Measurements from ENCODE around the gene REXO5. TPM values are rescaled to one million over a fixed set of nuclear protein-coding genes. Genes with fewer than 3 reads are reported as not detected.

Gene REXO5
- total and polyA plus RNA-seq, 9 of the 15 experiments (the other 6 are each of a cell fraction or from before 2014, with no cell fraction given) = 10.5 to 45.1 (median 25.4) TPM

DNA sequence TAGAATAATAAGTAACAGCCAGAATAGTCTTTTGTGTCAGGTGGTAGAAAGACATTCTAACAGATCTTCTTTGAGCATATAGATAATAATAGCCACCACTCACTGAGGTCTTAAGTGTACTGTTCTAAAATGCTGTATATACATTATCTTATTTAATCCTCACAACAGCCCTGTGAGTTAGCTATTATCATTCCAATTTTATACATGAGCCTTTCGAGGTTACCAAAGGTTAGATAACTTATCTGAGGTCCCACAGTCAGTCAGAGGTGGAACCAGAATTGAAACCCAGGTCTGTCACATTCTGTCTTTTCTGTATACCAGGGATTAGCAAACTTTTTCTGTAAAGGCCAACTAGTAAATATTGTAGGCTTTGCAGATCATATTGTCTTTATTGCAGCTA lies 23.2 kb downstream of the REXO5 start:
- no peak overlapping the region for H3K9ac ChIP-seq (ENCODE audit: insufficient read depth in 1 of 2, low read depth in 2 of 2, low read length in 2 of 2)
- no TSS peak for BruUV-seq (replicated peaks)
- no peaks in the 10 kb centered on the region for H3K27me3 ChIP-seq (ENCODE audit: control insufficient read depth in 2 of 2, insufficient read depth in 2 of 2, low read length in 2 of 2)
- no peaks in the 10 kb centered on the region for H4K20me1 ChIP-seq (replicated peaks; ENCODE audit: control insufficient read depth, insufficient read depth, low read length)
- ChIA-PET CTCF (ENCODE audit: low intra/inter-chr PET ratio) (no interaction called here), POLR2A (no interaction called here)
- no peak overlapping the region for H2AFZ ChIP-seq (ENCODE audit: low read depth, low read length)
- DNase-seq (ENCODE audit: extremely low read depth in 1 of 4, low spot score in 3 of 4) (no peak), ATAC-seq (no peak), FAIRE-seq (peak; percentile 19)
- no peak overlapping the region for H3K4me2 ChIP-seq (ENCODE audit: insufficient read depth, low read length)
- 0 out of 2 replicates have a peak, but pooled peaks cover 3% of the 10 kb centered on the region for H3K9me3 ChIP-seq (replicated peaks; ENCODE audit: control insufficient read depth, insufficient read depth, low read depth, low read length)
- TF ChIP-seq POLR2H (tag; IDR thresholded peaks at IDR 0.05; ENCODE audit: low read depth) = no peak
- TF ChIP-seq MBD2 (IDR thresholded peaks at IDR 0.05; ENCODE audit: borderline replicate concordance, low read depth) = no peak
- TF ChIP-seq RFX1 (IDR thresholded peaks at IDR 0.05) = no peak
- no peak for TF ChIP-seq RBM39 (optimal IDR thresholded peaks at IDR 0.05; ENCODE audit: low read depth, low read length)
- no peak for TF ChIP-seq ZBTB12 (CRISPR knock-in tag; IDR thresholded peaks at IDR 0.05)
- TF ChIP-seq, protein P1, sequence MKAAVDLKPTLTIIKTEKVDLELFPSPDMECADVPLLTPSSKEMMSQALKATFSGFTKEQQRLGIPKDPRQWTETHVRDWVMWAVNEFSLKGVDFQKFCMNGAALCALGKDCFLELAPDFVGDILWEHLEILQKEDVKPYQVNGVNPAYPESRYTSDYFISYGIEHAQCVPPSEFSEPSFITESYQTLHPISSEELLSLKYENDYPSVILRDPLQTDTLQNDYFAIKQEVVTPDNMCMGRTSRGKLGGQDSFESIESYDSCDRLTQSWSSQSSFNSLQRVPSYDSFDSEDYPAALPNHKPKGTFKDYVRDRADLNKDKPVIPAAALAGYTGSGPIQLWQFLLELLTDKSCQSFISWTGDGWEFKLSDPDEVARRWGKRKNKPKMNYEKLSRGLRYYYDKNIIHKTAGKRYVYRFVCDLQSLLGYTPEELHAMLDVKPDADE (conservative IDR thresholded peaks at IDR 0.05; ENCODE audit: control insufficient read depth, low read depth, low read length) = no peak
- TF ChIP-seq RBM25 (IDR thresholded peaks at IDR 0.05; ENCODE audit: low read depth, low read length, severe bottlenecking) = no peak
- no peak for TF ChIP-seq CREB3 (tag; conservative IDR thresholded peaks at IDR 0.05; ENCODE audit: low read depth)
- no peak for TF ChIP-seq ZNF311 (CRISPR knock-in tag; IDR thresholded peaks at IDR 0.05)
- no peak for TF ChIP-seq HNRNPL (IDR thresholded peaks at IDR 0.05; ENCODE audit: low read depth, low read length)
- TF ChIP-seq TRIM25 (IDR thresholded peaks at IDR 0.05; ENCODE audit: borderline replicate concordance) = no peak
- no peaks in the 10 kb centered on the region for H3K9me1 ChIP-seq (ENCODE audit: control insufficient read depth, insufficient read depth, low read length)
- H3K36me3 ChIP-seq (ENCODE audit: control insufficient read depth, insufficient read depth, low read length) = peaks cover 68% of the 10 kb centered on the region; the same call in 2 of the 3 replicates
- H3K4me1 ChIP-seq (replicated peaks in 1 of 2; ENCODE audit: control insufficient read depth in 2 of 2, insufficient read depth in 2 of 2, low read length in 2 of 2) = peaks cover 0 to 22% of the 10 kb centered on the region in 2 experiments; a peak in 3 of 5 replicates
- no peak overlapping the region for H3K4me3 ChIP-seq
- WGBS (ENCODE audit: insufficient coverage, low coverage, missing lambda C conversion rate) = 19% methylated on average over 1 of the region's 1 CpG
- H3K79me2 ChIP-seq (ENCODE audit: control insufficient read depth, insufficient read depth, low read length) = no peaks in the 10 kb centered on the region
- in situ Hi-C loops (cut with MboI) (no loop called here), intact Hi-C loops (cut with micrococcal nuclease) (no loop called here)
- H3K27ac ChIP-seq (ENCODE audit: extremely low read depth, low read depth, low read length) = no peak overlapping the region
